Choroid plexus epithelial cell (primary cell): ENCODE measurements around the gene COL13A1.

ENCODE experiments used
- DNase-seq: peaks from one replicate; pipeline ENCODE4 v3.0.0-alpha.2; 2010; ENCODE audit warnings: low read depth
- H3K4me3 ChIP-seq: 2 replicates; pipeline ENCODE4 v1.5.1; 2011; ENCODE audit warnings: low read depth, mild to moderate bottlenecking, control low read depth, low read length, moderate library complexity
- CTCF ChIP-seq: conservative IDR thresholded peaks from 2 replicates; pipeline ENCODE4 v1.5.1; 2011; ENCODE audit warnings: low read depth, mild to moderate bottlenecking, control low read depth, inconsistent platforms, low read length, moderate library complexity

COL13A1 gene

DNA sequence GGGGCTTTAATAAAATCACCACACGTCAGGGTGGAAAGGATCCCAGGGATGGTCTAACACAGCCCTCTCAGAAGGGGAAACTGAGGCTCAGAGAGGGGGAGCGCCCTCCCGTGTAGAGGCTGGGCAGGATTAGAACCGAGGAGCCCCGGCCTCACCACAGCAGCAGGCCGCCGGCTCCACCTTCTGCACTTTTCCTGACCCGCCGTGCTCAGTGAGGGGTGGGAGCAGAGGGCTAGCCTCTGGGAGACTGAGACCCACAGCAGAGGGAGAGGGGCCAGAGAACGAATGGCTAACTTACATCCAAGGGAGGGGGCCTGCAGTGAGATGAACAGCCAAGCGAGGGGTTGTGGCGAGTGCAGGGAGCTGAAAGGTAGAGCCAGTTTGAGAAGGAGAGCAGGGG is 79.5 kb downstream of the COL13A1 start:
- no peak for TF ChIP-seq CTCF
- no peak for DNase-seq
- no peak overlapping the region for H3K4me3 ChIP-seq

- TF ChIP-seq CTCF = no peak
- no peak overlapping the region for H3K4me3 ChIP-seq
- peak; percentile 17 for DNase-seq
These were observed 81.8 kb downstream of the COL13A1 start for GRCh38 chr10:69883310-69884023.

GRCh38 chr10:69884024-69884367 is 82.3 kb downstream of the COL13A1 start:
- no peak for TF ChIP-seq CTCF
- H3K4me3 ChIP-seq = no peak overlapping the region
- no peak for DNase-seq

- no peak for DNase-seq
- no peak for TF ChIP-seq CTCF
- H3K4me3 ChIP-seq = no peak overlapping the region
These were observed 83.0 kb downstream of the COL13A1 start for GRCh38 chr10:69884686-69885085.

- DNase-seq = peak; percentile 48
- peak; percentile 68 for TF ChIP-seq CTCF
- H3K4me3 ChIP-seq = no peak overlapping the region
These were observed 83.8 kb downstream of the COL13A1 start for GRCh38 chr10:69885379-69886013.

- no peak overlapping the region for H3K4me3 ChIP-seq
- TF ChIP-seq CTCF = no peak
- DNase-seq = no peak
These were observed 87.3 kb downstream of the COL13A1 start for GRCh38 chr10:69888882-69889584.
